A549 (cell line): ENCODE measurements around the gene GRK5. TPM values are rescaled to one million over a fixed set of nuclear protein-coding genes. Genes with fewer than 3 reads are reported as not detected.

Experiments
- ATAC-seq, 2 experiments: fragments of 200-7000 bp in 1 of 2; fragments of >200 bp in 1 of 2; cut with Nextera tagmentation in 1 of 2; cut with Tn5 transposase in 1 of 2; 3 replicates each; pipeline versions ENCODE4 v1.8.0 to v1.9.1; 2018 to 2020; ENCODE audit warnings: mild to moderate bottlenecking in 1 of 2, moderate library complexity in 1 of 2
- CTCF ChIA-PET: fragments of 300-600 bp; sonication (Branson Sonifier 250); formaldehyde crosslinking; extraction: SDS; loops from one replicate; lab custom pipeline; 2021; ENCODE audit warnings: antibody characterized with exemption, inconsistent platforms; lab: Yijun Ruan, JAX
- POLR2A ChIA-PET: fragments of 350-600 bp; formaldehyde crosslinking; extraction: SDS; loops from one replicate; lab custom pipeline; 2021; ENCODE audit warnings: antibody characterized with exemption, inconsistent platforms; lab: Yijun Ruan, JAX
- DNase-seq, 2 experiments: peaks; one replicate each; pipeline versions ENCODE4 v3.0.0 to v3.0.0-alpha.2; 2011 to 2016; ENCODE audit warnings: low read depth in 1 of 2, low spot score in 1 of 2
- FAIRE-seq: peaks from 2 replicates; lab custom pipeline; 2011; peaks lifted over from hg19 to GRCh38; lab: Jason Lieb, UNC
- H3K27ac ChIP-seq, 2 experiments: fragments of >200 bp; sonication (Bioruptor Twin); formaldehyde crosslinking; 3 replicates each; pipeline ENCODE4 v1.5.1; 2016 to 2017
- H3K4me1 ChIP-seq: fragments of >200 bp; sonication (Bioruptor Twin); formaldehyde crosslinking; 3 replicates; pipeline ENCODE4 v1.6.1; 2016
- H3K4me2 ChIP-seq: fragments of >200 bp; sonication (Bioruptor Twin); formaldehyde crosslinking; 3 replicates; pipeline ENCODE4 v1.6.1; 2016
- H3K4me3 ChIP-seq: fragments of >200 bp; sonication (Bioruptor Twin); formaldehyde crosslinking; 3 replicates; pipeline ENCODE4 v1.5.1; 2016
- H3K9me3 ChIP-seq: fragments of >200 bp; sonication (Bioruptor Twin); formaldehyde crosslinking; 3 replicates; pipeline ENCODE4 v1.6.1; 2016
- BHLHE40 ChIP-seq: IDR thresholded peaks from 2 replicates; pipeline ENCODE4 v1.6.1; 2012; ENCODE audit warnings: low read depth, low read length, inconsistent platforms
- CHD4 ChIP-seq: fragments of 200-600 bp; sonication (generic); IDR thresholded peaks from 2 replicates; pipeline ENCODE4 v1.6.1; 2016; ENCODE audit warnings: antibody characterized with exemption, mild to moderate bottlenecking, borderline replicate concordance
- EHF ChIP-seq: fragments of 250-450 bp; sonication (Bioruptor Pico); IDR thresholded peaks from 2 replicates; pipeline ENCODE4 v1.5.0; 2020; ENCODE audit warnings: mild to moderate bottlenecking
- EP300 ChIP-seq, 2 experiments: fragments of >200 bp; sonication (Bioruptor Twin); formaldehyde crosslinking; IDR thresholded peaks; 2 replicates in 1 of 2; 3 replicates in 1 of 2; pipeline ENCODE4 v1.6.1; 2016 to 2017
- HDAC2 ChIP-seq: fragments of 200-600 bp; sonication (generic); IDR thresholded peaks from 2 replicates; pipeline ENCODE4 v1.6.1; 2016
- HOXA7 ChIP-seq: fragments of 250-450 bp; sonication (Bioruptor Pico); IDR thresholded peaks from 2 replicates; pipeline ENCODE4 v1.5.0; 2020; ENCODE audit warnings: mild to moderate bottlenecking, moderate library complexity
- JUN ChIP-seq, 2 experiments: fragments of >200 bp; sonication (Bioruptor Twin); formaldehyde crosslinking; IDR thresholded peaks; 2 replicates in 1 of 2; 3 replicates in 1 of 2; pipeline ENCODE4 v1.6.1; 2016 to 2017
- MAZ ChIP-seq: fragments of 150-350 bp; IDR thresholded peaks from 2 replicates; pipeline ENCODE4 v1.6.1; 2014; ENCODE audit warnings: antibody characterized with exemption, low read depth, low read length, borderline replicate concordance
- MYC ChIP-seq: IDR thresholded peaks from 2 replicates; pipeline ENCODE4 v1.6.1; 2012; ENCODE audit warnings: mild to moderate bottlenecking, inconsistent platforms, low read length, improper control_type of control experiment, borderline replicate concordance
- NPAS2 ChIP-seq: fragments of 250-450 bp; sonication (Bioruptor Pico); IDR thresholded peaks from 2 replicates; pipeline ENCODE4 v1.8.0; 2022; ENCODE audit warnings: mild to moderate bottlenecking, moderate library complexity, borderline replicate concordance
- POLR2AphosphoS2 ChIP-seq: conservative IDR thresholded peaks from 2 replicates; pipeline ENCODE4 v1.6.1; 2012; ENCODE audit warnings: low read length, improper control_type of control experiment, inconsistent platforms
- TFCP2L1 ChIP-seq: fragments of 250-450 bp; sonication (Bioruptor Pico); IDR thresholded peaks from 2 replicates; pipeline ENCODE4 v1.5.0; 2021; ENCODE audit warnings: mild to moderate bottlenecking
- ZC3H11A ChIP-seq: fragments of 450-650 bp; IDR thresholded peaks from 2 replicates; pipeline ENCODE4 v1.6.1; 2014; ENCODE audit warnings: antibody characterized with exemption, mild to moderate bottlenecking
- ZFP36 ChIP-seq: fragments of 450-650 bp; IDR thresholded peaks from 2 replicates; pipeline ENCODE4 v1.6.1; 2014; ENCODE audit warnings: borderline replicate concordance; ENCODE audit not compliant: partially characterized antibody
- ZNF302 ChIP-seq: fragments of 250-450 bp; sonication (Bioruptor Pico); IDR thresholded peaks from 2 replicates; pipeline ENCODE4 v1.9.0; 2021; ENCODE audit warnings: inconsistent platforms, mild to moderate bottlenecking, moderate library complexity
- WGBS: methylation state at CpG from one replicate; pipeline ENCODE4 v1.1.6; 2017; ENCODE audit errors: missing lambda C conversion rate; 5-methylcytosine and 5-hydroxymethylcytosine counted together
- polyA plus RNA-seq, 4 experiments: library from polyadenylated mRNA; depleted of rRNA in 3 of 4; stranded (reverse); fragments of >200 nt; fragmentation: RNase III in 1 of 4; extraction: RNeasy Plus Mini Kit Qiagen cat#74134 plus additional on column Dnase treatment in 1 of 4; gene quantifications; 2 replicates in 3 of 4; 3 replicates in 1 of 4; pipeline ENCODE4 v1.2.3, GENCODE V29; 2011 to 2017
- TF ChIP-seq, protein P1 (sequence below): fragments of 150-350 bp; IDR thresholded peaks from 2 replicates; pipeline ENCODE4 v1.6.1; 2014; ENCODE audit warnings: low read depth, mild to moderate bottlenecking, low read length
- TF ChIP-seq, protein P2 (sequence below): IDR thresholded peaks from 2 replicates; pipeline ENCODE4 v1.6.1; 2012
- TF ChIP-seq, protein P3 (sequence below): fragments of 250-450 bp; sonication (Bioruptor Pico); IDR thresholded peaks from 2 replicates; pipeline ENCODE4 v1.5.0; 2021; ENCODE audit warnings: mild to moderate bottlenecking, moderate library complexity, borderline replicate concordance
- TF ChIP-seq, protein P4 (sequence below): fragments of >200 bp; sonication (Bioruptor Twin); formaldehyde crosslinking; IDR thresholded peaks from 3 replicates; pipeline ENCODE4 v1.6.1; 2016

GRK5 gene
- polyA plus RNA-seq, 2 of the 4 experiments (the other 2 are of a cell fraction) = 5.0 to 7.9 TPM

DNA sequence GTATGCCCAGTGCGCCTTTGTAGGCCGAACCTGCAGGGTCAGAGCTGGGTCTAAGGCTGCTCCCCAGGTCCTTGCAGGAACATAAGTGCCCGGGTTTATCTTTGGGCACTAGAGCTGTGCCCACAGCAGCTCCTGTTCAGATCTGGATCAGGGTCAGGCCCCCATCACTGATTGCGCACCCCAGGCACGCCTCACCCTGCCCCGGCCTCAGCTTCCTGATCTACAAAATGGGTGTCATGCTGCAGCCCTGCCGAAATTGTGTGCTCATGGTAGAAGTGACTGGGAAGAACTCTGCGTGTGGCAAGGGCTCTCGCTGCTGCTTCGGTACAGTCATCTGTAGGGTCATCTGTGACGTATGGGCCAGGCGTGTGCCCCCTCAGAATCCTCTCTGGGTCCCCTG, 100.7 kb downstream of the GRK5 start:
- H3K27ac ChIP-seq = peak overlapping the region; percentile 75 to 90; a peak in 5 of 6 replicates
- FAIRE-seq (no peak), DNase-seq (no peak), ATAC-seq (no peak)
- CTCF ChIA-PET = interaction anchor here (1.0 to 3.7 kb wide), 8 partner anchors 9 to 137 kb away, joined by 3 to 15 read pairs (median 6); partner anchors contain the start of gene GRK5
- peaks cover 57% of the 10 kb centered on the region for H3K4me1 ChIP-seq
- TF ChIP-seq EHF (CRISPR knock-in tag) (no peak), TFCP2L1 (no peak), EP300 (IDR thresholded peaks at IDR 0.05) (no peak), POLR2AphosphoS2 (no peak), JUN (IDR thresholded peaks at IDR 0.05) (no peak), BHLHE40 (no peak)
- WGBS = 93% methylated on average over 12 of the region's 12 CpGs
- H3K4me2 ChIP-seq = no peak overlapping the region
- H3K4me3 ChIP-seq = no peak overlapping the region
- POLR2A ChIA-PET = no interaction called here
- no peaks in the 10 kb centered on the region for H3K9me3 ChIP-seq

DNA sequence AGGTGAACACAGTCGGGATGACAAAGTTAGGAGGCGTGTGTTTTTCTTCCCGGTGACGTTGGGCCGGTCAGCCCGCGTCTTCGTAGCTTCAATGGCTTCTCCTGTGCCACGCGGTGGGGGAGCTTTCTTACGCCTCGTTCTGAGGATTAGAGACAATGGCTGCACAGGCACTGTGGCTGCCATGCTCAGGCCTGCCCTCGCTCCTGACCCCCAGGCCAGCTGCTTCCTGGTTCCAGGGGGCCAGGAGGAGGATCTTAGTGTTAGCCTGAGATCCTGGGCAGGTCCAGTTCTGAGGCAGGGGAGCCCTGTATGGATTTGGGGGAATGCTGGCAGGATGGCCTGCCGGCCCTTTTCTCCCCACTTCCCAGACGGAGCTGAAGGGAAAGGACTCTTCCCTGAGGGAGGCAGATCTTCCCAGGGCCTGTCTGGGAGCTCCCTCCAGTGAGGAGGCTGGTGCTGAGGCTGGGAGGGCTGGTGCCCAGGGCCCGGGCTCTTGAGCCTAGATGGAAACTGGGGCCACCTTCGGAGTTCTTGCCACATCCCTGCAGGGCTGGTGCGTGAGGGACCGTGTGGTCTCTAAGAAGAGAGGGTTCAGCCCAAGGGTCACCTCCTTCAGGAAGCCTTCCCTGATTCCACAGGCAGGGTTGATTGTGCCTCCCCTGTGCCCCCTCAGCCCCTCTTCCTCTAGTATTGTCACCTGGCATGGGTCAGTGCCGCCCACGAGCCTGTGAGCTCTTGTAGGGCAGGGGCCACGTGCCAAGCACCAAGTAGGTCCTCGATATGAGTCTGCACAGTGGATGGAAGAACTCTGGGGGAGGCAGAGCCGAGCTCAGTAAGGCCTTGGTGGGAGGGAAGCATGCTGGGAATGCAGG, 101.4 kb downstream of the GRK5 start:
- H3K9me3 ChIP-seq = no peaks in the 10 kb centered on the region
- DNase-seq = no peak
- POLR2A ChIA-PET = interaction anchor here (0.6 kb wide), 1 partner anchor 465 kb away, joined by 7 read pairs; no protein-coding TSS in a partner anchor
- no peak for ATAC-seq
- 94% methylated on average over 21 of the region's 24 CpGs for WGBS
- peaks cover 53% of the 10 kb centered on the region for H3K4me1 ChIP-seq
- no peak overlapping the region for H3K4me3 ChIP-seq
- H3K4me2 ChIP-seq = no peak overlapping the region
- no peak for FAIRE-seq
- CTCF ChIA-PET = interaction anchor here (1.0 to 3.7 kb wide), 10 partner anchors 8 to 137 kb away, joined by 3 to 15 read pairs (median 4); partner anchors contain the start of gene GRK5
- peak overlapping the region; percentile 75 to 90; a peak in 3 of 6 replicates for H3K27ac ChIP-seq
- TF ChIP-seq ZFP36 = peak; percentile 69
- TF ChIP-seq, protein P1, sequence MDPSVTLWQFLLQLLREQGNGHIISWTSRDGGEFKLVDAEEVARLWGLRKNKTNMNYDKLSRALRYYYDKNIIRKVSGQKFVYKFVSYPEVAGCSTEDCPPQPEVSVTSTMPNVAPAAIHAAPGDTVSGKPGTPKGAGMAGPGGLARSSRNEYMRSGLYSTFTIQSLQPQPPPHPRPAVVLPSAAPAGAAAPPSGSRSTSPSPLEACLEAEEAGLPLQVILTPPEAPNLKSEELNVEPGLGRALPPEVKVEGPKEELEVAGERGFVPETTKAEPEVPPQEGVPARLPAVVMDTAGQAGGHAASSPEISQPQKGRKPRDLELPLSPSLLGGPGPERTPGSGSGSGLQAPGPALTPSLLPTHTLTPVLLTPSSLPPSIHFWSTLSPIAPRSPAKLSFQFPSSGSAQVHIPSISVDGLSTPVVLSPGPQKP = no peak

DNA sequence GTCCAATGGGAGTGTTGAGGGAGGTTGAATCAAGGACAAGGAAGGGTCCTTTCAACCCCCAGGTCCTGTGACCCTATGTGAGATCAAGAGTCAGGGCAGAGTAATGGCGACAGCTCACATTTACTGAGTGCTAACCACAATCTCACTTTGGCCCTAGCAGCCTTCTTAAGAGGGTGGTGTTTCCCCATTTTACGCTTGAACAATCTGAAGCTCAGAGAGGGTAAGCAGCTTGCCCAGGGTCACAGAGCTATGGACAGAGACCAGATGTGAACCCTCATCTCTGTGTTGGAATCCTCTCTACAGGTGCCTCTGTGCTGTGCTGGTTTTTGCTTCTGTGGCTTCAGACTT, 102.0 kb downstream of the GRK5 start:
- POLR2A ChIA-PET = interaction anchor here (0.6 kb wide), 1 partner anchor 465 kb away, joined by 7 read pairs; no protein-coding TSS in a partner anchor
- 96% methylated on average over 2 of the region's 2 CpGs for WGBS
- TF ChIP-seq HOXA7 (CRISPR knock-in tag) (no peak), HDAC2 (no peak), MYC (no peak), ZC3H11A (no peak), CHD4 (no peak), MAZ (no peak), POLR2AphosphoS2 (no peak), BHLHE40 (no peak), NPAS2 (CRISPR knock-in tag) (no peak), ZNF302 (no peak)
- TF ChIP-seq, protein P2, sequence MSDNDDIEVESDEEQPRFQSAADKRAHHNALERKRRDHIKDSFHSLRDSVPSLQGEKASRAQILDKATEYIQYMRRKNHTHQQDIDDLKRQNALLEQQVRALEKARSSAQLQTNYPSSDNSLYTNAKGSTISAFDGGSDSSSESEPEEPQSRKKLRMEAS = no peak
- TF ChIP-seq, protein P3, sequence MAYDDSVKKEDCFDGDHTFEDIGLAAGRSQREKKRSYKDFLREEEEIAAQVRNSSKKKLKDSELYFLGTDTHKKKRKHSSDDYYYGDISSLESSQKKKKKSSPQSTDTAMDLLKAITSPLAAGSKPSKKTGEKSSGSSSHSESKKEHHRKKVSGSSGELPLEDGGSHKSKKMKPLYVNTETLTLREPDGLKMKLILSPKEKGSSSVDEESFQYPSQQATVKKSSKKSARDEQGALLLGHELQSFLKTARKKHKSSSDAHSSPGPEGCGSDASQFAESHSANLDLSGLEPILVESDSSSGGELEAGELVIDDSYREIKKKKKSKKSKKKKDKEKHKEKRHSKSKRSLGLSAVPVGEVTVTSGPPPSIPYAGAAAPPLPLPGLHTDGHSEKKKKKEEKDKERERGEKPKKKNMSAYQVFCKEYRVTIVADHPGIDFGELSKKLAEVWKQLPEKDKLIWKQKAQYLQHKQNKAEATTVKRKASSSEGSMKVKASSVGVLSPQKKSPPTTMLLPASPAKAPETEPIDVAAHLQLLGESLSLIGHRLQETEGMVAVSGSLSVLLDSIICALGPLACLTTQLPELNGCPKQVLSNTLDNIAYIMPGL (CRISPR knock-in tag) = no peak
- TF ChIP-seq, protein P4, sequence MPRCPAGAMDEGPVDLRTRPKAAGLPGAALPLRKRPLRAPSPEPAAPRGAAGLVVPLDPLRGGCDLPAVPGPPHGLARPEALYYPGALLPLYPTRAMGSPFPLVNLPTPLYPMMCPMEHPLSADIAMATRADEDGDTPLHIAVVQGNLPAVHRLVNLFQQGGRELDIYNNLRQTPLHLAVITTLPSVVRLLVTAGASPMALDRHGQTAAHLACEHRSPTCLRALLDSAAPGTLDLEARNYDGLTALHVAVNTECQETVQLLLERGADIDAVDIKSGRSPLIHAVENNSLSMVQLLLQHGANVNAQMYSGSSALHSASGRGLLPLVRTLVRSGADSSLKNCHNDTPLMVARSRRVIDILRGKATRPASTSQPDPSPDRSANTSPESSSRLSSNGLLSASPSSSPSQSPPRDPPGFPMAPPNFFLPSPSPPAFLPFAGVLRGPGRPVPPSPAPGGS = no peak
- Histone ChIP-seq H3K4me2 (no peak overlapping the region), H3K4me3 (no peak overlapping the region), H3K4me1 (peaks cover 52% of the 10 kb centered on the region), H3K9me3 (no peaks in the 10 kb centered on the region), H3K27ac (peak overlapping the region; percentile 39 to 90; a peak in 4 of 6 replicates)
- CTCF ChIA-PET = interaction anchor here (0.9 to 2.4 kb wide), 7 partner anchors 11 to 114 kb away, joined by 3 to 8 read pairs (median 4); no protein-coding TSS in a partner anchor
- DNase-seq (no peak), ATAC-seq (no peak), FAIRE-seq (no peak)
